Neural crest cell (in vitro differentiated cells): Measurements from ENCODE around the gene LSM3. TPM values are rescaled to one million over a fixed set of nuclear protein-coding genes. Genes with fewer than 3 reads are reported as not detected.

ENCODE experiments used
- DNase-seq: peaks from one replicate; pipeline ENCODE4 v3.0.0; 2021; ENCODE audit warnings: low read depth, mixed read lengths, low spot score
- H3K27ac Mint-ChIP-seq: one replicate; pipeline ENCODE4 v1.8.0; 2021; ENCODE audit warnings: mild to moderate bottlenecking, mixed read lengths; ENCODE audit not compliant: unreplicated experiment
- H3K27me3 Mint-ChIP-seq: 2 replicates; pipeline ENCODE4 v1.8.0; 2021; ENCODE audit warnings: low read depth, mild to moderate bottlenecking, mixed read lengths
- H3K36me3 Mint-ChIP-seq: 2 replicates; pipeline ENCODE4 v1.8.0; 2021; ENCODE audit warnings: low read depth, mild to moderate bottlenecking, mixed read lengths
- H3K4me1 Mint-ChIP-seq: 2 replicates; pipeline ENCODE4 v1.8.0; 2021; ENCODE audit warnings: mixed read lengths
- H3K4me3 Mint-ChIP-seq: one replicate; pipeline ENCODE4 v1.8.0; 2021; ENCODE audit warnings: mild to moderate bottlenecking, mixed read lengths
- H3K9me3 Mint-ChIP-seq: 2 replicates; pipeline ENCODE4 v1.8.0; 2021; ENCODE audit warnings: mixed read lengths
- total RNA-seq: library from RNA; stranded (reverse); gene quantifications from 2 replicates; pipeline ENCODE4 v1.2.1, GENCODE V29; 2021
- TF ChIP-seq, protein P1 (sequence below): fragments of 200-600 bp; sonication (generic); conservative IDR thresholded peaks from 2 replicates; pipeline ENCODE4 v1.5.0; 2021; ENCODE audit warnings: antibody characterized with exemption, mild to moderate bottlenecking

Gene LSM3
- total RNA-seq, 1 donor from 2014 or later: 18.3 TPM

DNA sequence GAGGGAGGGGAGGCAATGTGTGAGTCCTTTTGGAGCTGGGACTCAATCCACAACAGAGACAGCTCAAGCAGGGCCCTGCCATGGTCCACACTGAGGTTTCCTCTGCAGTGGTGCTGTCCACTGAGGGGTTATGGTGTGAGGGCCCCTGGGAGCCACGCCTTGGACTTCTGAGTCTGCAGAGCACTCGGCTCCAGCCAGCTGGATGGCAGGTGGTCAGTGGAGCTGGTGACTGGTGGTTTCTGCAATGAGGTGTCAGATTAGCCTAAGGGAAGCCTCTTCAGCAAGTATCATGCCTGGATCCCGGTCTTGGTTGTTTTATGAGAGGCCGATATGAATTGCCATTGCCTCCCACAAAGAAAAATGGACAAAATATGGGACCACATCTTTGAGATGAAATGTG is 21.7 kb downstream of the LSM3 start:
- Mint-ChIP-seq H3K36me3 (no peaks in the 10 kb centered on the region), H3K9me3 (no peaks in the 10 kb centered on the region), H3K4me3 (no peak overlapping the region), H3K4me1 (peaks cover 10% of the 10 kb centered on the region), H3K27me3 (no peaks in the 10 kb centered on the region), H3K27ac (no peak overlapping the region)
- no peak for DNase-seq
- TF ChIP-seq, protein P1, sequence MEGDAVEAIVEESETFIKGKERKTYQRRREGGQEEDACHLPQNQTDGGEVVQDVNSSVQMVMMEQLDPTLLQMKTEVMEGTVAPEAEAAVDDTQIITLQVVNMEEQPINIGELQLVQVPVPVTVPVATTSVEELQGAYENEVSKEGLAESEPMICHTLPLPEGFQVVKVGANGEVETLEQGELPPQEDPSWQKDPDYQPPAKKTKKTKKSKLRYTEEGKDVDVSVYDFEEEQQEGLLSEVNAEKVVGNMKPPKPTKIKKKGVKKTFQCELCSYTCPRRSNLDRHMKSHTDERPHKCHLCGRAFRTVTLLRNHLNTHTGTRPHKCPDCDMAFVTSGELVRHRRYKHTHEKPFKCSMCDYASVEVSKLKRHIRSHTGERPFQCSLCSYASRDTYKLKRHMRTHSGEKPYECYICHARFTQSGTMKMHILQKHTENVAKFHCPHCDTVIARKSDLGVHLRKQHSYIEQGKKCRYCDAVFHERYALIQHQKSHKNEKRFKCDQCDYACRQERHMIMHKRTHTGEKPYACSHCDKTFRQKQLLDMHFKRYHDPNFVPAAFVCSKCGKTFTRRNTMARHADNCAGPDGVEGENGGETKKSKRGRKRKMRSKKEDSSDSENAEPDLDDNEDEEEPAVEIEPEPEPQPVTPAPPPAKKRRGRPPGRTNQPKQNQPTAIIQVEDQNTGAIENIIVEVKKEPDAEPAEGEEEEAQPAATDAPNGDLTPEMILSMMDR: no peak

DNA sequence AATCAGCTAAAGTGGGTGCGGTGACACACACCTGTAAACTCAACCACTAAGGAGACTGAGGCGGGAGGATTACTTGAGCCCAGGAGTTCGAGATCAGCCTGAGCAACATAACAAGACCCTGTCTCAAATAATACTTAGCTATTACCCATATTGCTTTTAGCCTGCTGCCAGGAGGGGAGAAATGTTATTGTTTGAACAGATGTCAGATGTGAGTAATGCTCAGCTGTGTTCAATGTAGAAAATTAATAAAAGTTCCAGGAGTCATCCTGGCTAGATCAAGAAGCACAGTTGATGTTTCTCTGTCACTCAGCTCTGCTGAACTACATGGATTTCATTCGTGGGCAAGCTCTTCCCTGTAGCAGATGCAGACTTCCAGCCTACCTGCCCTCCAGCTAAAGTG is 22.2 kb downstream of the LSM3 start:
- no peak for DNase-seq
- Mint-ChIP-seq H3K36me3 (no peaks in the 10 kb centered on the region), H3K27ac (no peak overlapping the region), H3K27me3 (no peaks in the 10 kb centered on the region), H3K9me3 (no peaks in the 10 kb centered on the region), H3K4me3 (no peak overlapping the region), H3K4me1 (peaks cover 10% of the 10 kb centered on the region)
- TF ChIP-seq, protein P1: no peak

DNA sequence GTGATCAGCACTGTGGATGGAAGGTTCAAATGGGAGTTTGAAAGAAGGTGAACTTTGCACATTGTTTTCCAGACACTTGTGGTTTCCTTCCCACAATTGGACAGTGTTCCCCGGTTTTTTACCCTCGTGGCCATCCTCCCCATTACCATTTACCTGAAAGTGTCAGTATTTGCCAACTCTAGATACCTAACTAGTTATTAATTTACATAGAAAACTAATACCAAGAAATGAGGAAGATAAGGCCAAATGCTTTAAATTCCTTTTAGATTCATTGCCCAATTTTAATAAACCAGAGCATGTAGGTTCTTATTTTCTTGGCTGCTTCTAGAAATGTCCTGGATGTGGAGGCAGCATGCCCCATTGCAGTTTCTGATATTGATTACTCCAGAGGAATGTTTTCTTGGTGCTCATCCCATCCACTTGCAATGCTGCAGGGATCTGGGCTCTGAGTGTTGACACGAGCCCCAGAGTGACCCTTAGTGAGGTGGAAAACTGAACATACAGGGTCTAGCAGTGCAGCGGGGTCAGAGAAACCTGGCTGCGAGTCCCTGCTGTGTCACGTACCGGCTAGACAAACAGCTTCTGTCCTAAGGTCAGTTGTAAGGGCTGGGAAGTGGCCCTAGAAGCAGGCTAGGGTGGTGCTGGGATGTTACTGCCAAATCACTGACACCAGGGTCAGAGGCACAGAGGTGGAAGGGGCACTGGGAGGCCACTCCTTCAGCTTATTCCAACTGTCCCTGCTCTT is 23.5 kb downstream of the LSM3 start:
- no peak for DNase-seq
- no peaks in the 10 kb centered on the region for H3K9me3 Mint-ChIP-seq

DNA sequence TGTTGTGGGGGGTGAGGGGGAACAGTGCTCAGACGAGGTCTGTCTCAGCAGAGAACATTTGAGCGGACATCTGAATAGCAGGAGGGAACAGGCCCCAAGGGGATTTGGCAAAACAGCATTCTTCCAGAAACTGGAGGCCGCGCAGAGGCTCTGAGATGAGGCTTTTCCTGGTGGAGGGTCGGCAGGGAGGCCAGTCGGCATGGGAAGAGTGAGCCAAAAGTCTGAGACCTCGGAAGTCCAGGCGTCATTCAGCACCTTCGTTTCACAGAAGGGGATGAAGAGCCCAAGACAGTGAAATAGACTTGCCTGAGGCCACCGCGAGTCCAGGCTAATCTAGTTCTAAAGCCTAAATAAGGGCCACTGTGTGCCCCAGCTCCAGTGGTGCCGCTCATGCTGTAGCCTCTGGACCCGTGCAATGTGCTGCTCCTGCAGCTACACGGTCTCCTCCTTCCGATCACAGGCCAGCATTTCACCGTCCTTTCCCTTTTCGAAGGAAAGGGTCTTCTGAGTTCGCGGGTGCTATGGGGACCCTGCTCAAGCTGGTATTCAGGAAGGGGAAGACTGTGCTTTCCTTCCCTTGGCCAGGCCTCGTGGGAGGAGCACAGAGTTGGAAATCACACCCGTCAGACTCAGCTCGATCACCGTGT is 24.4 kb downstream of the LSM3 start:
- Mint-ChIP-seq H3K4me1 (peaks cover 10% of the 10 kb centered on the region), H3K4me3 (no peak overlapping the region), H3K27ac (no peak overlapping the region), H3K27me3 (no peaks in the 10 kb centered on the region), H3K9me3 (no peaks in the 10 kb centered on the region), H3K36me3 (no peaks in the 10 kb centered on the region)
- no peak for DNase-seq
- TF ChIP-seq, protein P1: no peak

More for the DNA sequence above, 23.5 kb downstream of the LSM3 start:
- Mint-ChIP-seq H3K4me3 (no peak overlapping the region), H3K27me3 (no peaks in the 10 kb centered on the region), H3K27ac (no peak overlapping the region), H3K4me1 (peaks cover 10% of the 10 kb centered on the region), H3K36me3 (no peaks in the 10 kb centered on the region)
- TF ChIP-seq, protein P1: no peak

DNA sequence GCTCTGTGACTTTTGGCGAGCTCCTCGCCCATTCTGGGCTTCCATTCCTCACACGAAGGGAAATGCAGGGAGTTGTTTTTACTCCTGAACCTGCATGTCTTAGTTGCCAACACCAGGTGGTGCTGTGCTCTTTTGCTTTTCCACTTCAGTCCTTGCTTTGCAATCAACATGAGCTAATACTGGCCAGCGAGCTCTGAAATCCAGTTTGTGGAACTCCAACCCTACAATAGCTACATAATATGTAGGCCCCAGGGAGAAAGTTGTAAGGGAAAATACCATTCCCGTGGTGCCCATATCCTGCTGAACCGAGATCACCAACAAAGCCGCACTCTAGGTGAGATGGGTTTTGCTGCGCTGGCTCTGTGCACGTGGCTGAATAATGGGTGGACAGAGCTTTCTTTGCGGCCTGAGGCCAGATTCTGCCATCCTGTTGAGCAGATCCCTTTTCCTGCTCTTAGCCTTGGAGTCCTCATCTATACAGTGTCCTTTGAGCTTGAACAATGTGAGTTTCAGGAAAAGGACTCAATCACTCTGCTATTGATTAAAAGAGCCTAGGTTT is 25.0 kb downstream of the LSM3 start:
- DNase-seq: peak; percentile 58
- H3K9me3 Mint-ChIP-seq: no peaks in the 10 kb centered on the region
- H3K27me3 Mint-ChIP-seq: no peaks in the 10 kb centered on the region
- H3K4me3 Mint-ChIP-seq: no peak overlapping the region
- H3K36me3 Mint-ChIP-seq: no peaks in the 10 kb centered on the region
- TF ChIP-seq, protein P1: peak; percentile 90
- peaks cover 13% of the 10 kb centered on the region for H3K4me1 Mint-ChIP-seq
- no peak overlapping the region for H3K27ac Mint-ChIP-seq
